B cell (primary cell): ENCODE measurements around the gene APCS. TPM values are rescaled to one million over a fixed set of nuclear protein-coding genes. Genes with fewer than 3 reads are reported as not detected.

Experiments used
- ATAC-seq: fragments of 200-7000 bp; cut with Tn5 transposase; one replicate; pipeline ENCODE4 v1.10.0; 2021; ENCODE audit warnings: low read depth, mild to moderate bottlenecking, moderate number of reproducible peaks, moderate library complexity
- CTCF ChIA-PET: fragments of 350-600 bp; sonication (Branson Sonifier 250); formaldehyde crosslinking; loops from one replicate; lab custom pipeline; 2021; ENCODE audit warnings: antibody characterized with exemption, inconsistent platforms; lab: Charles Lee
- POLR2A ChIA-PET: fragments of 350-600 bp; sonication (Branson Sonifier 250); formaldehyde crosslinking; loops from one replicate; lab custom pipeline; 2021; ENCODE audit warnings: antibody characterized with exemption; lab: Charles Lee
- DNase-seq: peaks from one replicate; pipeline ENCODE4 v3.0.0; 2013
- H2AFZ ChIP-seq: 2 replicates; pipeline ENCODE4 v1.6.1; 2012; ENCODE audit warnings: mild to moderate bottlenecking, low read depth, low read length; ENCODE audit not compliant: insufficient read depth, poor library complexity, severe bottlenecking
- H3K27ac ChIP-seq, 2 donors: 1 replicate in 1 of 2; 2 replicates in 1 of 2; pipeline ENCODE4 v1.5.1; 2012 to 2013; ENCODE audit warnings: low read length in 2 of 2, mild to moderate bottlenecking in 2 of 2, moderate library complexity in 1 of 2
- H3K27me3 ChIP-seq, 4 experiments: fragments of 200-600 bp in 1 of 4; sonication (generic) in 1 of 4; replicated peaks in 1 of 4; 1 replicate in 2 of 4; 2 replicates in 2 of 4; pipeline versions ENCODE4 v1.6.1 to v1.7.0; 2013 to 2016; ENCODE audit warnings: low read length in 3 of 4, mild to moderate bottlenecking in 2 of 4, mixed read lengths in 1 of 4, moderate library complexity in 1 of 4; ENCODE audit not compliant: insufficient read depth in 4 of 4, control insufficient read depth in 3 of 4; ENCODE audit errors: control extremely low read depth in 1 of 4
- H3K36me3 ChIP-seq, 2 experiments: replicated peaks in 1 of 2; 1 replicate in 1 of 2; 2 replicates in 1 of 2; pipeline versions ENCODE4 v1.6.1 to v1.7.1; 2013; ENCODE audit warnings: low read length in 1 of 2; ENCODE audit not compliant: insufficient read depth in 2 of 2, control insufficient read depth in 1 of 2; ENCODE audit errors: control extremely low read depth in 1 of 2, extremely low read depth in 1 of 2
- H3K4me1 ChIP-seq, 2 donors: fragments of 200-600 bp in 1 of 2; sonication (generic) in 1 of 2; 1 replicate in 1 of 2; 2 replicates in 1 of 2; pipeline versions ENCODE4 v1.5.1 to v1.6.1; 2013 to 2017; ENCODE audit warnings: low read length in 2 of 2; ENCODE audit not compliant: control insufficient read depth in 2 of 2, insufficient read depth in 2 of 2
- H3K4me2 ChIP-seq: replicated peaks from 2 replicates; pipeline ENCODE3; 2012; ENCODE audit warnings: mild to moderate bottlenecking, low read depth, low read length; ENCODE audit not compliant: poor library complexity, severe bottlenecking
- H3K4me3 ChIP-seq, 5 experiments: fragments of 200-600 bp in 1 of 5; sonication (generic) in 1 of 5; 1 replicate in 3 of 5; 2 replicates in 2 of 5; pipeline versions ENCODE4 v1.5.1 to v1.7.0; 2011 to 2016; ENCODE audit warnings: low read length in 4 of 5, mild to moderate bottlenecking in 4 of 5, low read depth in 2 of 5, control low read depth in 1 of 5, moderate library complexity in 1 of 5; ENCODE audit not compliant: insufficient read depth in 1 of 5; ENCODE audit errors: control extremely low read depth in 1 of 5, extremely low read depth in 1 of 5
- H3K79me2 ChIP-seq: fragments of 200-600 bp; sonication (generic); one replicate; pipeline ENCODE4 v1.6.0; 2016; ENCODE audit warnings: low read length; ENCODE audit not compliant: control insufficient read depth, insufficient read depth
- H3K9ac ChIP-seq: fragments of 200-600 bp; sonication (generic); 2 replicates; pipeline ENCODE4 v1.6.1; 2017; ENCODE audit warnings: mild to moderate bottlenecking, low read length, moderate library complexity
- H3K9me3 ChIP-seq, 3 donors: one replicate each; pipeline versions ENCODE4 v1.6.1 to v1.7.1; 2013; ENCODE audit warnings: low read length in 2 of 3; ENCODE audit not compliant: control insufficient read depth in 2 of 3, insufficient read depth in 1 of 3; ENCODE audit errors: control extremely low read depth in 1 of 3
- H4K20me1 ChIP-seq: 2 replicates; pipeline ENCODE4 v1.6.0; 2012; ENCODE audit warnings: mild to moderate bottlenecking, low read length; ENCODE audit not compliant: insufficient read depth, control insufficient read depth, poor library complexity, severe bottlenecking
- H3K27ac Mint-ChIP-seq: one replicate; pipeline ENCODE4 v1.8.0; 2021; ENCODE audit warnings: mixed read lengths
- H3K27me3 Mint-ChIP-seq: one replicate; pipeline ENCODE4 v1.8.0; 2021; ENCODE audit warnings: mixed read lengths
- H3K4me1 Mint-ChIP-seq: one replicate; pipeline ENCODE4 v1.8.0; 2021; ENCODE audit warnings: mixed read lengths
- H3K4me3 Mint-ChIP-seq: one replicate; pipeline ENCODE4 v1.8.0; 2021; ENCODE audit warnings: mixed read lengths
- H3K9me3 Mint-ChIP-seq: one replicate; pipeline ENCODE4 v1.8.0; 2022; ENCODE audit warnings: mixed read lengths; ENCODE audit not compliant: insufficient read depth
- EZH2 ChIP-seq: IDR thresholded peaks from 2 replicates; pipeline ENCODE4 v1.6.1; 2012; ENCODE audit warnings: borderline replicate concordance, low read depth, mild to moderate bottlenecking, moderate library complexity, low read length; ENCODE audit not compliant: insufficient read depth, poor library complexity, severe bottlenecking
- WGBS: methylation state at CpG from one replicate; pipeline ENCODE4 v1.1.5; 2013; ENCODE audit warnings: missing lambda C conversion rate; ENCODE audit not compliant: insufficient coverage; 5-methylcytosine and 5-hydroxymethylcytosine counted together
- intact Hi-C: fragments of 100-400 bp; cut with micrococcal nuclease; formaldehyde crosslinking; loops from one replicate; pipeline ENCODE4 v1.10.0; 2022
- polyA plus RNA-seq: library from polyadenylated mRNA; depleted of rRNA; stranded (reverse); fragments of >200 nt; gene quantifications from 2 replicates; pipeline ENCODE4 v1.2.3, GENCODE V29; 2012
- total RNA-seq, 2 donors: library from RNA; stranded (reverse); fragments of 120-200 nt in 1 of 2; gene quantifications; 1 replicate in 1 of 2; 2 replicates in 1 of 2; pipeline versions ENCODE4 v1.2.3 to v1.2.4, GENCODE V29; 2013 to 2022
- TF ChIP-seq, protein P1 (sequence below): fragments of 200-600 bp; IDR thresholded peaks from one replicate; pipeline ENCODE4 v1.8.0; 2022; ENCODE audit warnings: antibody characterized with exemption, mild to moderate bottlenecking

APCS gene
- total and polyA plus RNA-seq, 2 donors (not counting 1 experiment from before 2014, with no cell fraction given) = not detected

DNA sequence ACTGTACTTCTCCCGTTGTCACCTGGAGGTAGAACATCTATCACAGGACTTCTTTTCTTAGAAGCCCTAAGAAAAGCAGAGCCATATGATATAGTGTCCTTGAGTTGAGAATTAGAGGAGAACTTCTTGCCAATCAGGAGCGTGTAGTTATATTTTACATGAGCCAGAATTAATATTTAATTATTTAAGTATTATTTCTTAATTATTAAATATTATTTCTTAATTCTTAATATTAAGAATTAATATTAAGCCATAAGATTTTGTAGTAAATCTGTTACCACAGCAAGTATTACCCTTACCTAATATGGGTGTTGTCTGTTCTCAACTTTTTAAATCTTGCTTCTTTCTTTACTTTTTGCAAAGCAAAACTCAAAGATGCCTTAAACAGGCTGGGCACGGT is 10.2 kb upstream of the APCS start:
- Mint-ChIP-seq H3K27ac (no peak overlapping the region), H3K9me3 (no peaks in the 10 kb centered on the region), H3K4me3 (no peak overlapping the region), H3K27me3 (peaks cover 28% of the 10 kb centered on the region), H3K4me1 (no peaks in the 10 kb centered on the region)
- POLR2A ChIA-PET = no interaction called here
- TF ChIP-seq EZH2 = no peak
- TF ChIP-seq, protein P1, sequence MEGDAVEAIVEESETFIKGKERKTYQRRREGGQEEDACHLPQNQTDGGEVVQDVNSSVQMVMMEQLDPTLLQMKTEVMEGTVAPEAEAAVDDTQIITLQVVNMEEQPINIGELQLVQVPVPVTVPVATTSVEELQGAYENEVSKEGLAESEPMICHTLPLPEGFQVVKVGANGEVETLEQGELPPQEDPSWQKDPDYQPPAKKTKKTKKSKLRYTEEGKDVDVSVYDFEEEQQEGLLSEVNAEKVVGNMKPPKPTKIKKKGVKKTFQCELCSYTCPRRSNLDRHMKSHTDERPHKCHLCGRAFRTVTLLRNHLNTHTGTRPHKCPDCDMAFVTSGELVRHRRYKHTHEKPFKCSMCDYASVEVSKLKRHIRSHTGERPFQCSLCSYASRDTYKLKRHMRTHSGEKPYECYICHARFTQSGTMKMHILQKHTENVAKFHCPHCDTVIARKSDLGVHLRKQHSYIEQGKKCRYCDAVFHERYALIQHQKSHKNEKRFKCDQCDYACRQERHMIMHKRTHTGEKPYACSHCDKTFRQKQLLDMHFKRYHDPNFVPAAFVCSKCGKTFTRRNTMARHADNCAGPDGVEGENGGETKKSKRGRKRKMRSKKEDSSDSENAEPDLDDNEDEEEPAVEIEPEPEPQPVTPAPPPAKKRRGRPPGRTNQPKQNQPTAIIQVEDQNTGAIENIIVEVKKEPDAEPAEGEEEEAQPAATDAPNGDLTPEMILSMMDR = no peak
- Histone ChIP-seq H3K79me2 (no peaks in the 10 kb centered on the region), H4K20me1 (no peaks in the 10 kb centered on the region), H3K4me1 (no peaks in the 10 kb centered on the region), H3K4me3 (no peak overlapping the region), H3K9ac (no peak overlapping the region), H3K9me3 (no peaks in the 10 kb centered on the region), H3K27me3 (peaks cover 0 to 8% (median 1%) of the 10 kb centered on the region in 4 experiments), H3K27ac (no peak overlapping the region), H2AFZ (no peak overlapping the region), H3K36me3 (no peaks in the 10 kb centered on the region), H3K4me2 (no peak overlapping the region)
- DNase-seq (no peak), ATAC-seq (no peak)
- CTCF ChIA-PET = no interaction called here
- intact Hi-C loops = no loop called here
- WGBS = 100% methylated on average over 1 of the region's 3 CpGs

DNA sequence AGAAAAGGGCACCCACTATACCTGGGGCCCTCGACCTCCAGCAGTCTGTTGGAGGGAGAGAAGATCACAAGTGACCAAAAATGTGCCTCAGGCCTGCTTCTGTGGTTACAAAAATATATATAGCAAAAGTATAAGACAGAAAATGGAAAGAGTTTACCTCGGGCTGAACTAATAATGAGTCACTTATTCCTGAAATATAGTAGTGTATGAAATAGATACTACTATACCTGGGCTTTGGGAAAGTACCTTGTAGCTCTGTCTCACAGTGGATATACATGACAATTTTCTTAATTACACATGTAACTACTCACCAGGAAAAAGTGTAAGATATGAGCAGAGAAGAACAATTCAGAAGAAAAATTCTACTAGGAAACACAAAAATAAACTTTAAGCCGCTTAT is 7.3 kb upstream of the APCS start:
- H3K4me2 ChIP-seq = no peak overlapping the region
- CTCF ChIA-PET = no interaction called here
- H4K20me1 ChIP-seq = no peaks in the 10 kb centered on the region
- peaks cover 0 to 16% (median 2%) of the 10 kb centered on the region in 4 experiments for H3K27me3 ChIP-seq
- no peak overlapping the region for H3K27ac ChIP-seq
- H3K9me3 ChIP-seq = no peaks in the 10 kb centered on the region
- POLR2A ChIA-PET = no interaction called here
- Mint-ChIP-seq H3K4me1 (no peaks in the 10 kb centered on the region), H3K27ac (no peak overlapping the region), H3K27me3 (peaks cover 32% of the 10 kb centered on the region), H3K4me3 (no peak overlapping the region), H3K9me3 (no peaks in the 10 kb centered on the region)
- no peaks in the 10 kb centered on the region for H3K79me2 ChIP-seq
- H3K4me1 ChIP-seq = no peaks in the 10 kb centered on the region
- no peaks in the 10 kb centered on the region for H3K36me3 ChIP-seq
- H3K4me3 ChIP-seq = no peak overlapping the region
- DNase-seq (no peak), ATAC-seq (no peak)
- no CpG with 5 or more reads among the region's 3 CpGs for whole genome bisulfite sequencing
- no peak overlapping the region for H3K9ac ChIP-seq
- intact Hi-C loops = no loop called here
- no peak for TF ChIP-seq EZH2
- TF ChIP-seq, protein P1 = no peak
- no peak overlapping the region for H2AFZ ChIP-seq
